GM18502 (cell line): Measurements from ENCODE around the gene FGF6.

ENCODE experiments used
- ATAC-seq: cut with Tn5 transposase; IDR thresholded peaks from one replicate; pipeline ENCODE4 v1.9.1; 2021; ENCODE audit warnings: mild to moderate bottlenecking; ENCODE audit not compliant: unreplicated experiment, poor library complexity

Gene FGF6

GRCh38 chr12:4448371-4448940 is 2.8 kb upstream of the FGF6 start:
- no peak for ATAC-seq

GRCh38 chr12:4447151-4447550 is 1.5 kb upstream of the FGF6 start:
- no peak for ATAC-seq

- ATAC-seq, result no peak
Measured at GRCh38 chr12:4446335-4446734, 720 bp upstream of the FGF6 start.

GRCh38 chr12:4444031-4444430 is 1.6 kb downstream of the FGF6 start:
- ATAC-seq, result no peak

- ATAC-seq, result no peak
Measured at GRCh38 chr12:4443616-4444015, 2.0 kb downstream of the FGF6 start.

GRCh38 chr12:4441355-4442335 is 4.0 kb downstream of the FGF6 start:
- no peak for ATAC-seq

- ATAC-seq, result no peak
Measured at GRCh38 chr12:4440187-4440941, 5.3 kb downstream of the FGF6 start.

DNA sequence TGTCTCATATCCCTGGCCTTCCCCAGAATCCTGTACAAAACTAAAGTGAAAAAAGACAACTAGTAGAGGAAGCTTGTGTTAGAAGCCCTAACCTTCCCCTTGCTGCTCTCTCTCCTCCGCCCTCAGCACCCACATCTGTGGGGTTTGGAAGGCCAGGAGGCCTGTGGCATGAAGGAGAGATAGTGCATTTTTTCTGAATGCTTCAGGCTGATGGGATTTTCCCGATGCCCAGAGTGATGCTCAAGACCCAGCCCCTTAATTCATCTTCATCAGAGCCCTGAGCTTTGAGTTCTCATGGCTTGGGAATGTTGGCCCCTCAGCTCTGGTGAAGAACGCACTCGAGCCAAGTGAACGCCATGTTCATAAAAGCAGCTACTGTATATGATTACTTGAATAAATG is 5.9 kb downstream of the FGF6 start:
- ATAC-seq, result no peak

DNA sequence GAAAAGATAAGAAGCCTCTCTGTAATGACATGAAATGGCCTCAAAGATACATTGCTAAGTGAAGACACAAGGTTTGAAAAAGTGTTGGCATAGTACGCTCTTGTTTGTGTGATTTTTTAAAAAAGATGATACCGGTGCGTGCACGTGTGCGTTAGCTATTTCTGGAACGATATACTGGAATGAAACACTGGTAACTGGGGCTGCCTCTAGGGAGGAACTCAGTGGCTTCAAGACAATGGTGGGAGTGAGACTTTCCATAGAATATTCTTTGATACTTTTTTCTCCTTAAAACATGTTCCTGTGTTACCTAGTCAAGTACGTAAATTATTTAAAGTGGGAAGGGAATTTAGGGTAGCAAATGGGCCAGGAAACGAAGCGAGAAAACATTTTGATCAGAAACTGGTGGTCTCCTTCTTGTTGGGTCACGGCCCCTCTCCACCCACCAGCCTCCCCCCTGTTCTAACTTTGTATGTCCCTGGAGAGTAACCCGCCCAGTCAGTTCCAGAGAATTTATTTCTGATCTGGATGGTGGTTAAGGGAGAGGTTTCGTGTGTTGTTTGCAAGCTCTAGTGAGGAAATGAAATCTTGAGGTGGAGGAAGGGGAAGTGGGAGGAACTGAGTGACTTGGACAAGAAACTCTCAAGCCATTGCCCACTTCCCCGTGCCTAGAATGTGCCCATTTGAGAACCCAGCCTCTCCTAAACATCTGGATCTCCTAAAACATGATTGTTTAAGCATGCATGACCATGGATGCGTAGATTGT is 6.6 kb downstream of the FGF6 start:
- no peak for ATAC-seq

DNA sequence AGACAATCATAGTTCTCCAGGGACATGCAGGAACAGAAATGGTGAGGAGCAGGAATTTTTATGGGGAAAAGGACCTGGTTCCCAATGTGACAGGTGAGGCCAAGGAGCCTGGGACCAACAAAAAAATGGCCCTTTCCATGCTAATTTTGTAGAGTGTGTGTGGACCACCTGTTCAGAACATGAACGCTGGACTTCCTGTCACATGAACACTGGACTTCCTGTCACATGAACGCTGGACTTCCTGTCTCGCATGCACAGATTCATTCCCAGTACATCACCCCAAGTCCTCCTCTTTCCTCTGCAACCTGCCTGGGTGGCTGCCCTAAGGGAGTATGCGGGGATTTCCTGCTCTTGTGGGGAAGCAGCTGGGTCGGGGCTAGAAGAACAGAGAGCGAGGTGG is 10.1 kb downstream of the FGF6 start:
- no peak for ATAC-seq

DNA sequence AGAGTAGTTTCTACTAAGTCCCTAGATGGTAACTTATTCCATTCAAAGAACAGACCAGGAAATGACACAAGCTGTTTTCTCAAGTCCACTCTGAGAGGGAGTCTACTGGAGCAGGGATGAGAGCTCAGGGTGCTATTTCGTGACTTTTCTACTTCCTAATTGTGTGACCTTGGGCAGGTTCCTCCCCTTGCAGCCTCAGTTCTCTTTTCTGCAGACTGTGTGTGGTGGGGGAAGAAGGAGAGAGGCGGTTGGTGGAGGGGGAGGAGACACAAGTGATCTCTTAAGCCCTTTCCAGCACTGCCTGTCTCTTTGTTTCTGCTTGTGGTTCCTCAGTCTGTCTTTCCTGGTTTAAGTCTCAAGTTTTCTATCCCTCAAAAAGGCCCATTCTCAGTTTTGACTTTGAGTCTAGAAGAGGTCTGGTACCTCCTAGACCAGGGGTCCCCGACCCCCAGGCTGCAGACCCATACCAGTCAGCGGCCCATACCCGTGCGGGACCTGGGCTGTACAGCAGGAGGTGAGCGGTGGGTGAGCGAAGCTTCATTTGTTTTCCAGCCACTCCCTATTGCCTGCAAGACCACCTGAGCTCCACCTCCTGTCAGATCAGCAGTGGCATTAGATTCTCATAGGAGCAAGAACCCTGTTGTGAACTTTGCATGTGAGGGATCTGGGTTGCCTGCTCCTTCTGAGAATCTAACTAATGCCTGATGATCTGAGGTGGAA is 10.7 kb downstream of the FGF6 start:
- ATAC-seq, result no peak

DNA sequence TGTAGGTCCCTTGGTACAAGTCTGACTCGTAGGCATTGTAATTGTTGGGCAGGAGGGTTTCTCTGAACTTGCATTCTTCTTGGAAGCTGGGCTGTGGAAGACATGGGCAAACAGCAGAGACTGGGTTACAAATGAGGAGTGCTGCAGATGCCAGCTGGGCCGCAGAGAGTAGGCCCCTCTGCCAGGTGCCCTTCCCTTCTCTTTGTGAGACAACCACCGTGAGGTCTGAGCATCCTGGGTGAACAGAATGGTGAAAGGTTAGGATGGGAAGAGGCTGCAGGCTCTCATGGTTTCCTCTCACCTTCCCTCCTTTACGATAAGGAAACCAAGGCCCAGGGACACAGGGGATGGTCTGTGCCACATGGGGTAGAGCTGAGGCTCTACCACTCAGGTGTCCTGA is 11.3 kb downstream of the FGF6 start:
- no peak for ATAC-seq

- ATAC-seq, result no peak
Measured at GRCh38 chr12:4433745-4434058, 11.9 kb downstream of the FGF6 start.

- no peak for ATAC-seq
Measured at GRCh38 chr12:4432878-4433744, 12.5 kb downstream of the FGF6 start.

DNA sequence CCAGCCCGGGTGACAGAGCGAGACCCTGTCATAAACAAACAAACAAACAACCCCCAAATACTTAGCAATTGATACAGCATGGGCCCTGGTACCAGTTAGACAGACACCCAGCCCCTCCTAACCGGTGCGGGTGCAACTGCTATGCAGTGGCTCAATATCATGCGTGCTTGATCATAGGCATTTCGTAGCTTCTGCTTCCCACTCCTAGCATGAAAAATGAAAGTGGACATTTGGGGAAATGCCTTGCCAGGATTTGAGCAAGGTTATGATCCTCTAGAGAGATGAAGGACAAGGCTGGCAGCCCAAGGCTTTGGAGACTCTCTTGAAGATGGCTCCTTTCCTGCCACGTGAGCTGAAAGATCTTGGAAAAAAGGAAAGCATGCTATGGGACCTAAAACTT is 13.7 kb downstream of the FGF6 start:
- no peak for ATAC-seq

GRCh38 chr12:4431436-4431835 is 14.2 kb downstream of the FGF6 start:
- ATAC-seq, result no peak

DNA sequence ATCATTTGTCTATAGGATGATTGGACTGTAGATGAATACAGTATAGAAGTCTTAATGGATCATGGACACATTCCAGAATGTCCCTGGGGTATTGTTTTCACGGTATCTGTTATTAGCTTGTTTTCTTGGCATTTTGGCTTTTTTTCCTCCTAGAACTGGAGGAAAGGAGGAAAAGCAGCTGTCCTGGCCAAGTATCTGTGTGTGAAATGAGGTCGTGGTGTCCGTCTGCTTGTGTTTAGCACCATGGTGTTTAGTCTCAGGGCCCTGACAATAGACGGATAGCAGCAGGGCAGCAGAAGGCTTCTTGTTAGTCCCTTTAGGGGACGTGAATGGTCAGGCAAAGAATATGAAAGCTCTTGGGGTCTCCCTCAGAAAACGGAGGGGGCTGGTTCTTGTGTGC is 21.2 kb downstream of the FGF6 start:
- no peak for ATAC-seq

DNA sequence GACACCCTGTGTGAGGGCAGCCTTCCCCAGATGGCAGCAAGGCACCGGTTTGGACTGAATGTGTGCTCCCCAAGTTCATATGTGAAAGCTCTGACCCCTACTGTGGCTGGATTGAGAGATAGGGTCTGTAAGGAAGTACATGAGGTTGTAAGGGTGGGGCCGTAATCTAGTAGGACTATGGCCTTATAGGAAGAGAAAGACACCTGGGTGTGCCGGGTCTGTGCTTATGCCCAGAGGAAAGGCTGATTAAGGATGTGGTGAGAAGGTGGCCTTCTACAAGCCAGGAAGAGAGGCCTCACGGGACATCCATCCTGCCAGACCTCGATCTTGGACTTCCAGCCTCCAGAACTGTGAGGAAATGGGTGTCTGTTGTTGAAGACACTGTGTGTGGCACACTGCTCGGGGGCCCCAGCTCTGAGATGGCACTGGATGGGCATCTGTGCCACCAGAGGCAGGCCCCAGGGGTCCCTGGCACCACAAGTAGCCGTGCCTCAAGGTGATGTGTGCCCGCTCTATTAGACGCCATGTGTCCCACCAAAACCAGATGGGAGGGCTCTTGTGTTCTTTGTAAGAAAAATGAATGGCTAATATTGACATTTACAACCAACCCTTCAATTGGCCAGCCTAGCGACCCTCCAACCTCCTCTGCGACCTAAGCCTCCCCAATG is 22.0 kb downstream of the FGF6 start:
- no peak for ATAC-seq

DNA sequence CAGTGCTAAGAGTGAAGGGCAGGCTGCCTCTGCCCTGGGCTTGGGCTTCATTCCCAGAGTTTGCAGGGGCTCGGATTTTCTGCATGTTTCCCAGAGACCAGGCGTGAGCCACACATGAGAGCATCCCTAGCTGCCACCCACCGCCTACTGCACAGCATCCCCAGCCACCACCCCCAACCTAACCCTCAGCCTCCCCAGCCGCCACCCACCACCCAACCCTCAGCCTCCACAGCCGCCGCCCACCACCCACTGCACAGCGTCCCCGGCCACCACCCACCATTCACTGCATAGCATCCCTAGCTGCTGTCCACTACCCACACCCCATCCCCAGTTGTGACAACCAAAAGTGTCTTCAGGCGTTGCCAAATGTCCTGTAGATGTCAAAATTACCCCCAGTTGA is 22.6 kb downstream of the FGF6 start:
- no peak for ATAC-seq
